Measurements from ENCODE around the gene MSANTD2. TPM values are rescaled to one million over a fixed set of nuclear protein-coding genes. Genes with fewer than 3 reads are reported as not detected.

MSANTD2 gene
- total and polyA plus RNA-seq, 9 of the 15 experiments (the other 6 are each of a cell fraction or from before 2014, with no cell fraction given) = 1.3 to 9.9 (median 5.3) TPM

DNA sequence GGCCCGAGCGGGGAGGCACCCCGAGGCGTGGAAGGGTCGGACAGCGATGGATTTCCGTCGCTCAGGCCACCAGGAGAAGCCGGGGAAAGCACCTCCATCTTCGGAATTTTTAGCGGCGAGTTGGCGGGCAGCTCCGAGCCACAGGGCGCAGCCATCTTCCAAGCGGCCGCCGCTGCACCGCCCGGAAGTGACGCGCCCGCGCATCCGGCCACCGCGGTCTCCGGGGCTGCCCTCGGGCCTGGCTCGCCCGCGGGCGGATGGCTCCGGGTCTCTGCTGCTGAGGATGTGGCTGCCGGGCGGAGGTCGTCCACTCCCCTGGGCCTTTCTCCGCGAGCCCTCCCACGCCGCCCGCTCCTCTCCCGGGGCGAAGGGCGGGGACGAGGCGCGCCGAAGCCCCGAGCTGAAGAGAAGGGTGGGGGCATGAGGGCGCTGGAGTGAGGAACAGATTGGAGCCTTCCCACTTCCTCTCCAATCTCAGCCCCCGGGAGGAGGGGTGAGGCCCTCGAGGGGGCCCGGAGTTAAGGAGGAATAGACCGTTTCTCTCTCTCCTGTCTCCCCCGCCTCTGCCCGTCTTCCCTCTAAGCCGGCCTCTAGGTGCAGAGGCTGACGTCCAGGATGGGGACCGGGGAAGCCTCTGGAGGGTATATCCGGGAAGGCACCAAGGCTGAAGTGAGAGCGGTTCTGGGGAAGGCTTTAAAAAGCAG is at the start of gene MSANTD2 (continued):
- TF ChIP-seq NR2F6 (CRISPR knock-in tag; IDR thresholded peaks at IDR 0.05) (no peak), ZNF24 (IDR thresholded peaks at IDR 0.05) (no peak), SRF (CRISPR knock-in tag; IDR thresholded peaks at IDR 0.05) (no peak), MAFK (IDR thresholded peaks at IDR 0.05; ENCODE audit: low read length) (no peak), IFI16 (CRISPR knock-in tag; IDR thresholded peaks at IDR 0.05) (no peak), ZNF785 (CRISPR knock-in tag; IDR thresholded peaks at IDR 0.05) (no peak), COPS2 (conservative IDR thresholded peaks at IDR 0.05) (no peak), NCOA2 (IDR thresholded peaks at IDR 0.05; ENCODE audit: partially characterized antibody in 2 of 2) (no peak), C11orf30 (IDR thresholded peaks at IDR 0.05; ENCODE audit: low read depth) (peak; percentile 61), TAF9B (IDR thresholded peaks at IDR 0.05; ENCODE audit: partially characterized antibody) (no peak), HDAC2 (IDR thresholded peaks at IDR 0.05) (peak; percentile 91), NFXL1 (CRISPR knock-in tag; IDR thresholded peaks at IDR 0.05) (no peak), MXI1 (IDR thresholded peaks at IDR 0.05; ENCODE audit: low read depth, low read length) (no peak), RBM14 (IDR thresholded peaks at IDR 0.05; ENCODE audit: borderline replicate concordance, insufficient read depth, low read depth, low read length) (no peak), SAFB (IDR thresholded peaks at IDR 0.05; ENCODE audit: borderline replicate concordance, low read depth, low read length) (no peak), ZNF764 (CRISPR knock-in tag; IDR thresholded peaks at IDR 0.05; ENCODE audit: low read depth) (no peak)
- TF ChIP-seq, protein P1, sequence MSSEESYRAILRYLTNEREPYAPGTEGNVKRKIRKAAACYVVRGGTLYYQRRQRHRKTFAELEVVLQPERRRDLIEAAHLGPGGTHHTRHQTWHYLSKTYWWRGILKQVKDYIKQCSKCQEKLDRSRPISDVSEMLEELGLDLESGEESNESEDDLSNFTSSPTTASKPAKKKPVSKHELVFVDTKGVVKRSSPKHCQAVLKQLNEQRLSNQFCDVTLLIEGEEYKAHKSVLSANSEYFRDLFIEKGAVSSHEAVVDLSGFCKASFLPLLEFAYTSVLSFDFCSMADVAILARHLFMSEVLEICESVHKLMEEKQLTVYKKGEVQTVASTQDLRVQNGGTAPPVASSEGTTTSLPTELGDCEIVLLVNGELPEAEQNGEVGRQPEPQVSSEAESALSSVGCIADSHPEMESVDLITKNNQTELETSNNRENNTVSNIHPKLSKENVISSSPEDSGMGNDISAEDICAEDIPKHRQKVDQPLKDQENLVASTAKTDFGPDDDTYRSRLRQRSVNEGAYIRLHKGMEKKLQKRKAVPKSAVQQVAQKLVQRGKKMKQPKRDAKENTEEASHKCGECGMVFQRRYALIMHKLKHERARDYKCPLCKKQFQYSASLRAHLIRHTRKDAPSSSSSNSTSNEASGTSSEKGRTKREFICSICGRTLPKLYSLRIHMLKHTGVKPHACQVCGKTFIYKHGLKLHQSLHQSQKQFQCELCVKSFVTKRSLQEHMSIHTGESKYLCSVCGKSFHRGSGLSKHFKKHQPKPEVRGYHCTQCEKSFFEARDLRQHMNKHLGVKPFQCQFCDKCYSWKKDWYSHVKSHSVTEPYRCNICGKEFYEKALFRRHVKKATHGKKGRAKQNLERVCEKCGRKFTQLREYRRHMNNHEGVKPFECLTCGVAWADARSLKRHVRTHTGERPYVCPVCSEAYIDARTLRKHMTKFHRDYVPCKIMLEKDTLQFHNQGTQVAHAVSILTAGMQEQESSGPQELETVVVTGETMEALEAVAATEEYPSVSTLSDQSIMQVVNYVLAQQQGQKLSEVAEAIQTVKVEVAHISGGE (CRISPR knock-in tag; IDR thresholded peaks at IDR 0.05) = peak in 2 of 3 experiments; percentile 69 to 90; a peak in 4 of 6 replicates
- TF ChIP-seq, protein P2, sequence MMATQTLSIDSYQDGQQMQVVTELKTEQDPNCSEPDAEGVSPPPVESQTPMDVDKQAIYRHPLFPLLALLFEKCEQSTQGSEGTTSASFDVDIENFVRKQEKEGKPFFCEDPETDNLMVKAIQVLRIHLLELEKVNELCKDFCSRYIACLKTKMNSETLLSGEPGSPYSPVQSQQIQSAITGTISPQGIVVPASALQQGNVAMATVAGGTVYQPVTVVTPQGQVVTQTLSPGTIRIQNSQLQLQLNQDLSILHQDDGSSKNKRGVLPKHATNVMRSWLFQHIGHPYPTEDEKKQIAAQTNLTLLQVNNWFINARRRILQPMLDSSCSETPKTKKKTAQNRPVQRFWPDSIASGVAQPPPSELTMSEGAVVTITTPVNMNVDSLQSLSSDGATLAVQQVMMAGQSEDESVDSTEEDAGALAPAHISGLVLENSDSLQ (IDR thresholded peaks at IDR 0.05) = no peak
- TF ChIP-seq, protein P3, sequence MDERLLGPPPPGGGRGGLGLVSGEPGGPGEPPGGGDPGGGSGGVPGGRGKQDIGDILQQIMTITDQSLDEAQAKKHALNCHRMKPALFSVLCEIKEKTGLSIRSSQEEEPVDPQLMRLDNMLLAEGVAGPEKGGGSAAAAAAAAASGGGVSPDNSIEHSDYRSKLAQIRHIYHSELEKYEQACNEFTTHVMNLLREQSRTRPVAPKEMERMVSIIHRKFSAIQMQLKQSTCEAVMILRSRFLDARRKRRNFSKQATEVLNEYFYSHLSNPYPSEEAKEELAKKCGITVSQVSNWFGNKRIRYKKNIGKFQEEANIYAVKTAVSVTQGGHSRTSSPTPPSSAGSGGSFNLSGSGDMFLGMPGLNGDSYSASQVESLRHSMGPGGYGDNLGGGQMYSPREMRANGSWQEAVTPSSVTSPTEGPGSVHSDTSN (CRISPR knock-in tag; IDR thresholded peaks at IDR 0.05; ENCODE audit: low read depth) = no peak
- TF ChIP-seq, protein P3 (tag; conservative IDR thresholded peaks at IDR 0.05; ENCODE audit: low read depth) = no peak
- TF ChIP-seq, protein P4, sequence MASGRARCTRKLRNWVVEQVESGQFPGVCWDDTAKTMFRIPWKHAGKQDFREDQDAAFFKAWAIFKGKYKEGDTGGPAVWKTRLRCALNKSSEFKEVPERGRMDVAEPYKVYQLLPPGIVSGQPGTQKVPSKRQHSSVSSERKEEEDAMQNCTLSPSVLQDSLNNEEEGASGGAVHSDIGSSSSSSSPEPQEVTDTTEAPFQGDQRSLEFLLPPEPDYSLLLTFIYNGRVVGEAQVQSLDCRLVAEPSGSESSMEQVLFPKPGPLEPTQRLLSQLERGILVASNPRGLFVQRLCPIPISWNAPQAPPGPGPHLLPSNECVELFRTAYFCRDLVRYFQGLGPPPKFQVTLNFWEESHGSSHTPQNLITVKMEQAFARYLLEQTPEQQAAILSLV (tag; IDR thresholded peaks at IDR 0.05) = no peak
